HG03571 (cell line): ENCODE data around the gene IL6.
"Not testable (repeated sequence)": the region's sequence is repeated elsewhere in the genome, so short reads cannot be mapped to it uniquely, and the experiment has no call there.

Source experiments
- ATAC-seq: cut with Tn5 transposase; IDR thresholded peaks from one replicate; pipeline ENCODE4 v1.9.1; 2021; ENCODE audit not compliant: unreplicated experiment

Gene IL6

GRCh38 chr7:22779730-22780323 lies 52.8 kb downstream of the IL6 start:
- ATAC-seq = not testable (repeated sequence)

- no peak for ATAC-seq
Observed at GRCh38 chr7:22781230-22781711, 54.3 kb downstream of the IL6 start.
